HepG2 (cell line): ENCODE data around the gene AHSA1. TPM values are rescaled to one million over a fixed set of nuclear protein-coding genes. Genes with fewer than 3 reads are reported as not detected.

Experiments
- ATAC-seq: fragments of 200-7000 bp; cut with Tn5 transposase; 3 replicates; pipeline ENCODE4 v1.9.1; 2020; ENCODE audit warnings: mild to moderate bottlenecking, moderate library complexity
- BruUV-seq: library from RNA; stranded (reverse); fragments of 400-500 nt; replicated peaks from 2 replicates; lab custom pipeline; 2021; lab: Mats Ljungman, UMichigan
- CTCF ChIA-PET: fragments of 300-600 bp; formaldehyde crosslinking; extraction: SDS; loops from one replicate; lab custom pipeline; 2021; ENCODE audit warnings: low total read pairs, inconsistent platforms, low intra/inter-chr PET ratio; lab: Yijun Ruan, JAX
- POLR2A ChIA-PET: fragments of 350-600 bp; sonication (Branson Sonifier 250); formaldehyde crosslinking; loops from one replicate; lab custom pipeline; 2020; ENCODE audit warnings: antibody characterized with exemption, inconsistent platforms; lab: Yijun Ruan, JAX
- DNase-seq: peaks from one replicate; pipeline ENCODE4 v3.0.0-alpha.2; 2015; ENCODE audit warnings: low spot score
- FAIRE-seq: peaks from 3 replicates; lab custom pipeline; 2011; peaks lifted over from hg19 to GRCh38; lab: Jason Lieb, UNC
- H2AFZ ChIP-seq: one replicate; pipeline ENCODE4 v1.6.1; 2011; ENCODE audit warnings: low read length, inconsistent platforms
- H3K27ac ChIP-seq: fragments of 300-600 bp; 3 replicates; pipeline ENCODE4 v1.8.0; 2011; ENCODE audit warnings: mixed run types, mild to moderate bottlenecking, mixed read lengths, low read length, inconsistent platforms; ENCODE audit not compliant: insufficient read depth; ENCODE audit errors: extremely low read length
- H3K27me3 ChIP-seq, 2 experiments: fragments of 200-600 bp in 1 of 2; 2 replicates in 1 of 2; 3 replicates in 1 of 2; pipeline versions ENCODE4 v1.6.0 to v1.8.0; 2011; ENCODE audit warnings: low read length in 2 of 2, mild to moderate bottlenecking in 2 of 2, moderate library complexity in 2 of 2, inconsistent platforms in 1 of 2; ENCODE audit not compliant: insufficient read depth in 2 of 2, control insufficient read depth in 1 of 2
- H3K36me3 ChIP-seq, 2 experiments: fragments of 200-600 bp in 1 of 2; replicated peaks in 1 of 2; 2 replicates in 1 of 2; 3 replicates in 1 of 2; pipeline versions ENCODE4 v1.5.1 to v1.8.0; 2011; ENCODE audit warnings: low read length in 2 of 2, inconsistent platforms in 1 of 2; ENCODE audit not compliant: insufficient read depth in 2 of 2, control insufficient read depth in 1 of 2
- H3K4me1 ChIP-seq: 2 replicates; pipeline ENCODE4 v1.5.1; 2012; ENCODE audit warnings: low read length, inconsistent platforms; ENCODE audit not compliant: insufficient read depth
- H3K4me2 ChIP-seq: 2 replicates; pipeline ENCODE4 v1.6.0; 2011; ENCODE audit warnings: low read depth, low read length, inconsistent platforms
- H3K4me3 ChIP-seq, 3 experiments: fragments of 200-600 bp in 1 of 3; sonication (generic), shearing (Covaris generic) in 1 of 3; replicated peaks in 1 of 3; 2 replicates each; pipeline ENCODE4 v1.5.1; 2011 to 2016; ENCODE audit warnings: low read length in 3 of 3, inconsistent platforms in 2 of 3, low read depth in 2 of 3, mild to moderate bottlenecking in 2 of 3, control low read depth in 1 of 3, mixed read lengths in 1 of 3; ENCODE audit not compliant: insufficient read depth in 1 of 3
- H3K79me2 ChIP-seq: one replicate; pipeline ENCODE4 v1.6.1; 2011; ENCODE audit warnings: low read length, inconsistent platforms; ENCODE audit not compliant: insufficient read depth
- H3K9ac ChIP-seq: 2 replicates; pipeline ENCODE4 v1.6.0; 2011; ENCODE audit warnings: mild to moderate bottlenecking, low read depth, low read length, inconsistent platforms; ENCODE audit not compliant: insufficient read depth
- H3K9me3 ChIP-seq: 2 replicates; pipeline ENCODE4 v1.5.1; 2012; ENCODE audit warnings: mild to moderate bottlenecking, low read length
- H4K20me1 ChIP-seq: 2 replicates; pipeline ENCODE4 v1.6.0; 2011; ENCODE audit warnings: inconsistent platforms, mild to moderate bottlenecking, low read length, moderate library complexity; ENCODE audit not compliant: insufficient read depth
- BCL3 ChIP-seq: sonication (generic); formaldehyde crosslinking; IDR thresholded peaks from 2 replicates; pipeline ENCODE4 v1.5.1; 2020; ENCODE audit warnings: mild to moderate bottlenecking, missing genetic modification reagents, moderate library complexity
- CBX2 ChIP-seq, 2 experiments: fragments of 200-600 bp in 1 of 2; sonication (generic); formaldehyde crosslinking in 1 of 2; IDR thresholded peaks; 2 replicates each; pipeline versions ENCODE4 v1.7.0 to v1.8.1; 2018 to 2022; ENCODE audit warnings: low read depth in 2 of 2, low read length in 1 of 2, mild to moderate bottlenecking in 1 of 2, missing genetic modification reagents in 1 of 2
- DPF2 ChIP-seq: sonication (generic); formaldehyde crosslinking; IDR thresholded peaks from 2 replicates; pipeline ENCODE4 v1.4.0; 2020; ENCODE audit warnings: mild to moderate bottlenecking, low read depth, missing genetic modification reagents, borderline replicate concordance
- FOXK1 ChIP-seq: sonication (generic); formaldehyde crosslinking; IDR thresholded peaks from 2 replicates; pipeline ENCODE4 v1.4.0; 2020; ENCODE audit warnings: low read depth, missing genetic modification reagents, borderline replicate concordance
- HMGA1 ChIP-seq: sonication (generic); formaldehyde crosslinking; conservative IDR thresholded peaks from 2 replicates; pipeline ENCODE4 v1.4.0; 2020; ENCODE audit warnings: missing genetic modification reagents
- MAZ ChIP-seq, 2 experiments: sonication (generic) in 1 of 2; formaldehyde crosslinking in 1 of 2; IDR thresholded peaks; 2 replicates each; pipeline versions ENCODE4 v1.5.0 to v1.6.1; 2012 to 2020; ENCODE audit warnings: low read depth in 2 of 2, mild to moderate bottlenecking in 2 of 2, borderline replicate concordance in 1 of 2, improper control_type of control experiment in 1 of 2, low read length in 1 of 2, missing genetic modification reagents in 1 of 2, moderate library complexity in 1 of 2
- POGZ ChIP-seq: sonication (generic); formaldehyde crosslinking; IDR thresholded peaks from 2 replicates; pipeline ENCODE4 v1.4.0; 2020; ENCODE audit warnings: mild to moderate bottlenecking, missing genetic modification reagents
- POLR2AphosphoS2 ChIP-seq: IDR thresholded peaks from 2 replicates; pipeline ENCODE4 v1.6.1; 2011; ENCODE audit warnings: low read depth, low read length, improper control_type of control experiment
- SKI ChIP-seq: fragments of 450-650 bp; IDR thresholded peaks from one replicate; pipeline ENCODE4 v1.6.1; 2018; ENCODE audit warnings: mild to moderate bottlenecking; ENCODE audit not compliant: partially characterized antibody
- ZBTB42 ChIP-seq: sonication (generic); formaldehyde crosslinking; IDR thresholded peaks from 2 replicates; pipeline ENCODE4 v1.5.0; 2020; ENCODE audit warnings: mild to moderate bottlenecking, missing genetic modification reagents
- ZNF12 ChIP-seq: sonication (generic); formaldehyde crosslinking; IDR thresholded peaks from 2 replicates; pipeline ENCODE4 v1.5.0; 2020; ENCODE audit warnings: missing genetic modification reagents
- ZNF607 ChIP-seq: sonication (generic); formaldehyde crosslinking; IDR thresholded peaks from 2 replicates; pipeline ENCODE4 v1.5.1; 2020; ENCODE audit warnings: missing genetic modification reagents, mild to moderate bottlenecking, borderline replicate concordance
- ZNF672 ChIP-seq: sonication (generic); formaldehyde crosslinking; IDR thresholded peaks from 2 replicates; pipeline ENCODE4 v1.8.1; 2022; ENCODE audit warnings: missing genetic modification reagents
- ZNF747 ChIP-seq: sonication (generic); formaldehyde crosslinking; IDR thresholded peaks from 2 replicates; pipeline ENCODE4 v1.8.1; 2023; ENCODE audit warnings: missing genetic modification reagents, mild to moderate bottlenecking, borderline replicate concordance
- ZNF800 ChIP-seq: sonication (generic); formaldehyde crosslinking; IDR thresholded peaks from 2 replicates; pipeline ENCODE4 v1.4.0; 2020; ENCODE audit warnings: missing genetic modification reagents
- WGBS: methylation state at CpG from one replicate; pipeline ENCODE4 v1.1.6; 2017; ENCODE audit warnings: low lambda C conversion rate; 5-methylcytosine and 5-hydroxymethylcytosine counted together
- in situ Hi-C: cut with HindIII; loops from 2 replicates; pipeline ENCODE4 v1.10.0; 2017; ENCODE audit warnings: low pct_unique_long_range_greater_than_20kb; ENCODE audit not compliant: extremely low pct_ligation_motif_present
- intact Hi-C: fragments of 100-400 bp; cut with micrococcal nuclease; formaldehyde crosslinking; loops from one replicate; pipeline ENCODE4 v1.10.0; 2022; ENCODE audit not compliant: unreplicated experiment
- polyA plus RNA-seq, 8 experiments: library from polyadenylated mRNA; depleted of rRNA in 3 of 8; stranded (reverse) in 7 of 8; unstranded in 1 of 8; fragments of >200 nt; fragmentation: Illumina TruSeq in 4 of 8; extraction: Trizol in 4 of 8; gene quantifications; 2 replicates each; pipeline versions ENCODE4 v1.2.1 to v1.2.3, GENCODE V29; 2011 to 2016; ENCODE audit warnings: low read depth in 4 of 8, missing spikeins in 1 of 8, mixed read lengths in 1 of 8; ENCODE audit not compliant: insufficient read depth in 1 of 8
- total RNA-seq, 5 experiments: library from RNA; depleted of rRNA; stranded (reverse); fragments of >200 nt; fragmentation: Illumina TruSeq; extraction: Trizol; gene quantifications; 2 replicates each; pipeline ENCODE4 v1.2.3, GENCODE V29; 2016; ENCODE audit warnings: low read depth in 1 of 5

The AHSA1 gene
- total and polyA plus RNA-seq, 2 of the 13 experiments (the other 11 are each of a cell fraction or from before 2014, with no cell fraction given) = 113 to 241 TPM

- Histone ChIP-seq H2AFZ (no peak overlapping the region), H4K20me1 (no peaks in the 10 kb centered on the region), H3K27me3 (no peaks in the 10 kb centered on the region), H3K4me3 (no peak overlapping the region), H3K79me2 (no peaks in the 10 kb centered on the region), H3K36me3 (peaks cover 31 to 50% of the 10 kb centered on the region in 2 experiments), H3K27ac (no peak overlapping the region), H3K4me1 (no peaks in the 10 kb centered on the region), H3K9me3 (no peaks in the 10 kb centered on the region), H3K9ac (no peak overlapping the region), H3K4me2 (no peak overlapping the region)
- no peak for FAIRE-seq
- WGBS = 96% methylated on average over 8 of the region's 8 CpGs
- in situ Hi-C loops (no loop called here), intact Hi-C loops (no loop called here)
- no TSS peak for BruUV-seq
- ChIA-PET CTCF (no interaction called here), POLR2A (no interaction called here)
- DNase-seq = no peak
- no peak for TF ChIP-seq ZNF607 (CRISPR knock-in tag)
- TF ChIP-seq MAZ (IDR thresholded peaks at IDR 0.05; ENCODE audit: borderline replicate concordance, low read depth, low read length) = no peak
- TF ChIP-seq MAZ (CRISPR knock-in tag; IDR thresholded peaks at IDR 0.05; ENCODE audit: low read depth) = no peak
- TF ChIP-seq HMGA1 (CRISPR knock-in tag) = no peak
- no peak for TF ChIP-seq SKI
- no peak for TF ChIP-seq POGZ (CRISPR knock-in tag)
- no peak for TF ChIP-seq CBX2 (IDR thresholded peaks at IDR 0.05; ENCODE audit: low read depth, low read length)
- no peak for TF ChIP-seq CBX2 (CRISPR knock-in tag; IDR thresholded peaks at IDR 0.05; ENCODE audit: low read depth)
- TF ChIP-seq POLR2AphosphoS2 = no peak
- no peak for TF ChIP-seq ZNF800 (CRISPR knock-in tag)
- TF ChIP-seq DPF2 (CRISPR knock-in tag) = no peak
- no peak for TF ChIP-seq FOXK1
- TF ChIP-seq ZNF672 (CRISPR knock-in tag) = no peak
- TF ChIP-seq ZNF747 = no peak
- TF ChIP-seq ZNF12 (CRISPR knock-in tag) = no peak
- no peak for TF ChIP-seq ZBTB42 (CRISPR knock-in tag)
- TF ChIP-seq BCL3 (CRISPR knock-in tag) = no peak
- ATAC-seq = no peak
Measured at GRCh38 chr14:77482422-77482821, 24.5 kb downstream of the AHSA1 start.
